Esophagus muscularis mucosa (tissue), 3 donors: ENCODE data around the gene IDH3A.

Source experiments
- POLR2A ChIP-seq: fragments of 450-650 bp; IDR thresholded peaks from one replicate; pipeline ENCODE4 v1.6.1; 2017; ENCODE audit warnings: antibody characterized with exemption, moderate library complexity, mild to moderate bottlenecking, low read depth
- POLR2AphosphoS5 ChIP-seq, 2 donors: sonication (generic); formaldehyde crosslinking; IDR thresholded peaks; one replicate each; pipeline ENCODE4 v1.6.1; 2017; ENCODE audit warnings: antibody characterized with exemption in 2 of 2
- TF ChIP-seq, protein P1 (sequence below), 3 experiments: fragments of 200-600 bp in 2 of 3; fragments of 450-650 bp in 1 of 3; sonication (generic) in 2 of 3; IDR thresholded peaks; one replicate each; pipeline ENCODE4 v1.5.1; 2017 to 2019; ENCODE audit warnings: antibody characterized with exemption in 3 of 3, mild to moderate bottlenecking in 2 of 3, moderate library complexity in 1 of 3

- TF ChIP-seq POLR2AphosphoS5 (IDR thresholded peaks at IDR 0.05): no peak
- TF ChIP-seq, protein P1, sequence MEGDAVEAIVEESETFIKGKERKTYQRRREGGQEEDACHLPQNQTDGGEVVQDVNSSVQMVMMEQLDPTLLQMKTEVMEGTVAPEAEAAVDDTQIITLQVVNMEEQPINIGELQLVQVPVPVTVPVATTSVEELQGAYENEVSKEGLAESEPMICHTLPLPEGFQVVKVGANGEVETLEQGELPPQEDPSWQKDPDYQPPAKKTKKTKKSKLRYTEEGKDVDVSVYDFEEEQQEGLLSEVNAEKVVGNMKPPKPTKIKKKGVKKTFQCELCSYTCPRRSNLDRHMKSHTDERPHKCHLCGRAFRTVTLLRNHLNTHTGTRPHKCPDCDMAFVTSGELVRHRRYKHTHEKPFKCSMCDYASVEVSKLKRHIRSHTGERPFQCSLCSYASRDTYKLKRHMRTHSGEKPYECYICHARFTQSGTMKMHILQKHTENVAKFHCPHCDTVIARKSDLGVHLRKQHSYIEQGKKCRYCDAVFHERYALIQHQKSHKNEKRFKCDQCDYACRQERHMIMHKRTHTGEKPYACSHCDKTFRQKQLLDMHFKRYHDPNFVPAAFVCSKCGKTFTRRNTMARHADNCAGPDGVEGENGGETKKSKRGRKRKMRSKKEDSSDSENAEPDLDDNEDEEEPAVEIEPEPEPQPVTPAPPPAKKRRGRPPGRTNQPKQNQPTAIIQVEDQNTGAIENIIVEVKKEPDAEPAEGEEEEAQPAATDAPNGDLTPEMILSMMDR (IDR thresholded peaks at IDR 0.05): no peak
- no peak for TF ChIP-seq POLR2A
These were observed 41.7 kb upstream of the IDH3A start for GRCh38 chr15:78107471-78107870.
